Spleen (tissue), 11 donors: ENCODE data around the gene CEACAM5. TPM values are rescaled to one million over a fixed set of nuclear protein-coding genes. Genes with fewer than 3 reads are reported as not detected.

ENCODE experiments used
- DNase-seq: peaks from one replicate; pipeline ENCODE4 v3.0.0-alpha.2; 2020
- H3K27ac ChIP-seq, 8 donors: fragments of 200-600 bp; sonication (generic) in 7 of 8; 1 replicate in 4 of 8; 2 replicates in 4 of 8; pipeline versions ENCODE4 v1.5.0 to v1.8.0; 2016 to 2021; ENCODE audit warnings: inconsistent platforms in 4 of 8, mild to moderate bottlenecking in 4 of 8, moderate library complexity in 1 of 8
- H3K27me3 ChIP-seq, 7 donors: fragments of 200-600 bp; sonication (generic) in 6 of 7; replicated peaks in 1 of 7; 1 replicate in 4 of 7; 2 replicates in 3 of 7; pipeline versions ENCODE4 v1.5.0 to v1.8.0; 2016 to 2021; ENCODE audit warnings: inconsistent platforms in 3 of 7, mild to moderate bottlenecking in 1 of 7
- H3K36me3 ChIP-seq, 6 donors: fragments of 200-600 bp; sonication (generic) in 5 of 6; 1 replicate in 4 of 6; 2 replicates in 2 of 6; pipeline versions ENCODE4 v1.5.0 to v1.8.0; 2016 to 2021; ENCODE audit warnings: inconsistent platforms in 2 of 6
- H3K4me1 ChIP-seq, 6 donors: fragments of 200-600 bp; sonication (generic) in 5 of 6; 1 replicate in 3 of 6; 2 replicates in 3 of 6; pipeline versions ENCODE4 v1.5.0 to v1.8.0; 2016 to 2021; ENCODE audit warnings: inconsistent platforms in 3 of 6
- H3K4me3 ChIP-seq, 8 donors: fragments of 200-600 bp; sonication (generic) in 7 of 8; 1 replicate in 4 of 8; 2 replicates in 4 of 8; pipeline versions ENCODE4 v1.5.0 to v1.8.0; 2016 to 2021; ENCODE audit warnings: inconsistent platforms in 4 of 8, mild to moderate bottlenecking in 4 of 8, moderate library complexity in 2 of 8
- H3K9me3 ChIP-seq, 8 donors: fragments of 200-600 bp; sonication (generic) in 7 of 8; 1 replicate in 4 of 8; 2 replicates in 4 of 8; pipeline versions ENCODE4 v1.5.0 to v1.8.0; 2016 to 2021; ENCODE audit warnings: inconsistent platforms in 4 of 8
- POLR2A ChIP-seq, 3 donors: fragments of 450-650 bp; IDR thresholded peaks; one replicate each; pipeline ENCODE4 v1.5.1; 2017; ENCODE audit warnings: antibody characterized with exemption in 3 of 3, mild to moderate bottlenecking in 1 of 3
- POLR2AphosphoS5 ChIP-seq, 3 donors: sonication (generic); formaldehyde crosslinking; IDR thresholded peaks; one replicate each; pipeline ENCODE4 v1.5.1; 2017; ENCODE audit warnings: antibody characterized with exemption in 3 of 3
- WGBS, 5 donors: extraction: QIAGEN DNeasy Blood & Tissue Kit in 3 of 5; methylation state at CpG; one replicate each; pipeline versions ENCODE4 v1.1.5 to v1.1.7; 2013 to 2018; 5-methylcytosine and 5-hydroxymethylcytosine counted together
- intact Hi-C: fragments of 100-400 bp; cut with DNase I; formaldehyde crosslinking; loops from one replicate; pipeline ENCODE4 v1.15.0; 2023; ENCODE audit warnings: low total_unique reads
- polyA plus RNA-seq, 3 donors: library from polyadenylated mRNA; stranded (reverse); fragments of 200-250 nt; gene quantifications; one replicate each; pipeline ENCODE4 v1.2.1, GENCODE V29; 2013
- total RNA-seq, 7 donors: library from RNA; depleted of rRNA in 3 of 7; stranded (reverse); fragments of >200 nt in 3 of 7; fragmentation: NEBNext Ultra II Directional in 4 of 7; extraction: Animal tissue kit (Norgen Biotek cat#: 25700) in 4 of 7; gene quantifications; one replicate each; pipeline versions ENCODE4 v1.1.0 to v1.2.1, GENCODE V29; 2016 to 2021
- TF ChIP-seq, protein P1 (sequence below), 11 experiments: fragments of 200-600 bp in 7 of 11; fragments of 450-650 bp in 4 of 11; sonication (generic) in 4 of 11; IDR thresholded peaks in 8 of 11; conservative IDR thresholded peaks in 3 of 11; 1 replicate in 7 of 11; 2 replicates in 4 of 11; pipeline versions ENCODE4 v1.4.0 to v1.8.0; 2016 to 2021; ENCODE audit warnings: antibody characterized with exemption in 11 of 11, inconsistent platforms in 4 of 11, mild to moderate bottlenecking in 1 of 11
- donor health status: healthy with polysubstance abuse.
- donor health status: DM: no; HTN: no; CAD: no; lungs with moderate emphysema.
- donor health status: DM: no; HTN: no; CAD: no.
- donor health status: Bipolar disorder and iron deficiency.
- donor health status: healthy.
- donor health status: DM: no; HTN: no; CAD: no.
- donor health status: DM: yes; HTN: yes; CAD: no.

The CEACAM5 gene
- total and polyA plus RNA-seq, 10 donors: 0.60 to 0.61 TPM; not detected in 8

DNA sequence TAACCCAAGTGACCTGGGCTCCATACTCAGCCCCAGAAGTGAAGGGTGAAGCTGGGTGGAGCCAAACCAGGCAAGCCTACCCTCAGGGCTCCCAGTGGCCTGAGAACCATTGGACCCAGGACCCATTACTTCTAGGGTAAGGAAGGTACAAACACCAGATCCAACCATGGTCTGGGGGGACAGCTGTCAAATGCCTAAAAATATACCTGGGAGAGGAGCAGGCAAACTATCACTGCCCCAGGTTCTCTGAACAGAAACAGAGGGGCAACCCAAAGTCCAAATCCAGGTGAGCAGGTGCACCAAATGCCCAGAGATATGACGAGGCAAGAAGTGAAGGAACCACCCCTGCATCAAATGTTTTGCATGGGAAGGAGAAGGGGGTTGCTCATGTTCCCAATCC is 14.2 kb upstream of the CEACAM5 start:
- intact Hi-C loops: no loop called here
- peaks cover 0 to 32% (median 23%) of the 10 kb centered on the region in 8 donors for H3K9me3 ChIP-seq
- DNase-seq: no peak
- no peak overlapping the region for H3K4me3 ChIP-seq
- no peaks in the 10 kb centered on the region for H3K36me3 ChIP-seq
- 15 to 70% (median 53%) methylated on average over 1 of the region's 1 CpG for WGBS, 5 donors
- H3K27ac ChIP-seq: no peak overlapping the region
- peaks cover 0 to 71% (median 0%) of the 10 kb centered on the region in 7 donors for H3K27me3 ChIP-seq
- H3K4me1 ChIP-seq: no peaks in the 10 kb centered on the region
- TF ChIP-seq, protein P1, sequence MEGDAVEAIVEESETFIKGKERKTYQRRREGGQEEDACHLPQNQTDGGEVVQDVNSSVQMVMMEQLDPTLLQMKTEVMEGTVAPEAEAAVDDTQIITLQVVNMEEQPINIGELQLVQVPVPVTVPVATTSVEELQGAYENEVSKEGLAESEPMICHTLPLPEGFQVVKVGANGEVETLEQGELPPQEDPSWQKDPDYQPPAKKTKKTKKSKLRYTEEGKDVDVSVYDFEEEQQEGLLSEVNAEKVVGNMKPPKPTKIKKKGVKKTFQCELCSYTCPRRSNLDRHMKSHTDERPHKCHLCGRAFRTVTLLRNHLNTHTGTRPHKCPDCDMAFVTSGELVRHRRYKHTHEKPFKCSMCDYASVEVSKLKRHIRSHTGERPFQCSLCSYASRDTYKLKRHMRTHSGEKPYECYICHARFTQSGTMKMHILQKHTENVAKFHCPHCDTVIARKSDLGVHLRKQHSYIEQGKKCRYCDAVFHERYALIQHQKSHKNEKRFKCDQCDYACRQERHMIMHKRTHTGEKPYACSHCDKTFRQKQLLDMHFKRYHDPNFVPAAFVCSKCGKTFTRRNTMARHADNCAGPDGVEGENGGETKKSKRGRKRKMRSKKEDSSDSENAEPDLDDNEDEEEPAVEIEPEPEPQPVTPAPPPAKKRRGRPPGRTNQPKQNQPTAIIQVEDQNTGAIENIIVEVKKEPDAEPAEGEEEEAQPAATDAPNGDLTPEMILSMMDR (IDR thresholded peaks at IDR 0.05 in 8 of 11, conservative IDR thresholded peaks at IDR 0.05 in 3 of 11): no peak
- TF ChIP-seq POLR2A (IDR thresholded peaks at IDR 0.05) (no peak), POLR2AphosphoS5 (IDR thresholded peaks at IDR 0.05) (no peak)

DNA sequence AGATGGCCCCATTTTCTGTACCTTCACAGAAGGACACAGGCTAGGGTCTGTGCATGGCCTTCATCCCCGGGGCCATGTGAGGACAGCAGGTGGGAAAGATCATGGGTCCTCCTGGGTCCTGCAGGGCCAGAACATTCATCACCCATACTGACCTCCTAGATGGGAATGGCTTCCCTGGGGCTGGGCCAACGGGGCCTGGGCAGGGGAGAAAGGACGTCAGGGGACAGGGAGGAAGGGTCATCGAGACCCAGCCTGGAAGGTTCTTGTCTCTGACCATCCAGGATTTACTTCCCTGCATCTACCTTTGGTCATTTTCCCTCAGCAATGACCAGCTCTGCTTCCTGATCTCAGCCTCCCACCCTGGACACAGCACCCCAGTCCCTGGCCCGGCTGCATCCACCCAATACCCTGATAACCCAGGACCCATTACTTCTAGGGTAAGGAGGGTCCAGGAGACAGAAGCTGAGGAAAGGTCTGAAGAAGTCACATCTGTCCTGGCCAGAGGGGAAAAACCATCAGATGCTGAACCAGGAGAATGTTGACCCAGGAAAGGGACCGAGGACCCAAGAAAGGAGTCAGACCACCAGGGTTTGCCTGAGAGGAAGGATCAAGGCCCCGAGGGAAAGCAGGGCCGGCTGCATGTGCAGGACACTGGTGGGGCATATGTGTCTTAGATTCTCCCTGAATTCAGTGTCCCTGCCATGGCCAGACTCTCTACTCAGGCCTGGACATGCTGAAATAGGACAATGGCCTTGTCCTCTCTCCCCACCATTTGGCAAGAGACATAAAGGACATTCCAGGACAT is 13.4 kb upstream of the CEACAM5 start:
- no peaks in the 10 kb centered on the region for H3K4me1 ChIP-seq
- H3K27ac ChIP-seq: no peak overlapping the region
- intact Hi-C loops: no loop called here
- no peak overlapping the region for H3K4me3 ChIP-seq
- H3K27me3 ChIP-seq: peaks cover 0 to 74% (median 0%) of the 10 kb centered on the region in 7 donors
- 67 to 86% (median 69%) methylated on average over 6 to 8 of the region's 8 CpGs for WGBS, 5 donors
- no peaks in the 10 kb centered on the region for H3K36me3 ChIP-seq
- peak; percentile 38 for DNase-seq
- H3K9me3 ChIP-seq: peaks cover 0 to 32% (median 23%) of the 10 kb centered on the region in 8 donors
- TF ChIP-seq, protein P1 (IDR thresholded peaks at IDR 0.05 in 8 of 11, conservative IDR thresholded peaks at IDR 0.05 in 3 of 11): no peak
- TF ChIP-seq POLR2AphosphoS5 (IDR thresholded peaks at IDR 0.05): no peak

GRCh38 chr19:41695745-41696144 is 12.7 kb upstream of the CEACAM5 start:
- peaks cover 0 to 32% (median 23%) of the 10 kb centered on the region in 8 donors for H3K9me3 ChIP-seq
- no peak overlapping the region for H3K4me3 ChIP-seq
- H3K27me3 ChIP-seq: peaks cover 0 to 74% (median 7%) of the 10 kb centered on the region in 7 donors
- H3K4me1 ChIP-seq: no peaks in the 10 kb centered on the region
- peak; percentile 35 for DNase-seq
- H3K27ac ChIP-seq: no peak overlapping the region
- no peaks in the 10 kb centered on the region for H3K36me3 ChIP-seq
- intact Hi-C loops: no loop called here
- WGBS, 5 donors: 68 to 100% (median 72%) methylated on average over 1 to 2 of the region's 2 CpGs
- TF ChIP-seq, protein P1 (IDR thresholded peaks at IDR 0.05 in 8 of 11, conservative IDR thresholded peaks at IDR 0.05 in 3 of 11): no peak

DNA sequence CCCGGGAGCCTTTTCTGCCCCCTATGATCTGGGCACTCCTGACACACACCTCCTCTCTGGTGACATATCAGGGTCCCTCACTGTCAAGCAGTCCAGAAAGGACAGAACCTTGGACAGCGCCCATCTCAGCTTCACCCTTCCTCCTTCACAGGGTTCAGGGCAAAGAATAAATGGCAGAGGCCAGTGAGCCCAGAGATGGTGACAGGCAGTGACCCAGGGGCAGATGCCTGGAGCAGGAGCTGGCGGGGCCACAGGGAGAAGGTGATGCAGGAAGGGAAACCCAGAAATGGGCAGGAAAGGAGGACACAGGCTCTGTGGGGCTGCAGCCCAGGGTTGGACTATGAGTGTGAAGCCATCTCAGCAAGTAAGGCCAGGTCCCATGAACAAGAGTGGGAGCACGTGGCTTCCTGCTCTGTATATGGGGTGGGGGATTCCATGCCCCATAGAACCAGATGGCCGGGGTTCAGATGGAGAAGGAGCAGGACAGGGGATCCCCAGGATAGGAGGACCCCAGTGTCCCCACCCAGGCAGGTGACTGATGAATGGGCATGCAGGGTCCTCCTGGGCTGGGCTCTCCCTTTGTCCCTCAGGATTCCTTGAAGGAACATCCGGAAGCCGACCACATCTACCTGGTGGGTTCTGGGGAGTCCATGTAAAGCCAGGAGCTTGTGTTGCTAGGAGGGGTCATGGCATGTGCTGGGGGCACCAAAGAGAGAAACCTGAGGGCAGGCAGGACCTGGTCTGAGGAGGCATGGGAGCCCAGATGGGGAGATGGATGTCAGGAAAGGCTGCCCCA is 11.8 kb upstream of the CEACAM5 start:
- 62 to 69% (median 65%) methylated on average over 5 to 7 of the region's 7 CpGs for WGBS, 5 donors
- no peak for TF ChIP-seq POLR2A (IDR thresholded peaks at IDR 0.05)
- TF ChIP-seq, protein P1 (IDR thresholded peaks at IDR 0.05 in 8 of 11, conservative IDR thresholded peaks at IDR 0.05 in 3 of 11): no peak
- no peak for TF ChIP-seq POLR2AphosphoS5 (IDR thresholded peaks at IDR 0.05)

More for the DNA sequence above, 11.8 kb upstream of the CEACAM5 start:
- no peaks in the 10 kb centered on the region for H3K4me1 ChIP-seq
- no peaks in the 10 kb centered on the region for H3K36me3 ChIP-seq
- H3K9me3 ChIP-seq: peaks cover 0 to 27% (median 22%) of the 10 kb centered on the region in 8 donors
- peaks cover 0 to 74% (median 10%) of the 10 kb centered on the region in 7 donors for H3K27me3 ChIP-seq
- H3K27ac ChIP-seq: no peak overlapping the region
- peak; percentile 39 for DNase-seq
- no peak overlapping the region for H3K4me3 ChIP-seq
- intact Hi-C loops: no loop called here
